ENCODE data around the gene MED12L.

Gene MED12L

DNA sequence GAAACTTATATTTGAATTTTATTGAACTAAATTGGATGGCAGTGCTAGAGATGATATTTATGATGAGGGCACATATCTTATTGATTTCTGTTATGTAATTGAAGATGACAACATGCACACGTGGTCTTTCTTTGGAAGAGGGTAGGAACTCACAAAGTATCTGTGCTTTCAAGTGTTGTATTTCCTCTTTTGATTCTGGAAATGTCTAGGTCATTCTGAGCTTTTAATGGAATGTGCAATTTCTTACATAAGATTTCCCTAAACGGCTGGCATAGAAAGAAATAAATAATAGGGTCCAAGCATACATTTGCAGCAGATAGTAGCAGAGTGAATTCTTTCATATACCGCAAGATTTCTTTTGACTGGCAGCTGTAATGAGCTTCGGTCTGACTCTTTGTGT, 127.7 kb downstream of the MED12L start:
- no peak overlapping the region for H2AFZ ChIP-seq (ENCODE audit: low read length, unreplicated experiment)
- no peaks in the 10 kb centered on the region for H3K36me3 ChIP-seq (ENCODE audit: insufficient read depth, low read length)
- H3K4me1 ChIP-seq (ENCODE audit: control insufficient read depth, insufficient read depth, low read length, unreplicated experiment): peaks cover 9% of the 10 kb centered on the region
- H3K4me3 ChIP-seq (ENCODE audit: low read depth, low read length): no peak overlapping the region
- no peaks in the 10 kb centered on the region for H3K79me2 ChIP-seq (ENCODE audit: control insufficient read depth, insufficient read depth, low read length, unreplicated experiment)
- no peak overlapping the region for H3K27ac ChIP-seq (ENCODE audit: low read depth, low read length)
- H3K27me3 ChIP-seq (ENCODE audit: insufficient read depth, low read length): no peaks in the 10 kb centered on the region

GRCh38 chr3:151213881-151214280, 128.4 kb downstream of the MED12L start:
- Histone ChIP-seq H3K27ac (ENCODE audit: low read depth, low read length) (no peak overlapping the region), H3K4me1 (ENCODE audit: control insufficient read depth, insufficient read depth, low read length, unreplicated experiment) (peaks cover 12% of the 10 kb centered on the region), H3K27me3 (ENCODE audit: insufficient read depth, low read length) (no peaks in the 10 kb centered on the region), H2AFZ (ENCODE audit: low read length, unreplicated experiment) (no peak overlapping the region), H3K36me3 (ENCODE audit: insufficient read depth, low read length) (no peaks in the 10 kb centered on the region), H3K79me2 (ENCODE audit: control insufficient read depth, insufficient read depth, low read length, unreplicated experiment) (no peaks in the 10 kb centered on the region), H3K4me3 (ENCODE audit: low read depth, low read length) (no peak overlapping the region)

- H3K36me3 ChIP-seq (ENCODE audit: insufficient read depth, low read length): no peaks in the 10 kb centered on the region
- H3K4me1 ChIP-seq (ENCODE audit: control insufficient read depth, insufficient read depth, low read length, unreplicated experiment): peaks cover 18% of the 10 kb centered on the region
- H3K27ac ChIP-seq (ENCODE audit: low read depth, low read length): no peak overlapping the region
- H2AFZ ChIP-seq (ENCODE audit: low read length, unreplicated experiment): no peak overlapping the region
- H3K79me2 ChIP-seq (ENCODE audit: control insufficient read depth, insufficient read depth, low read length, unreplicated experiment): no peaks in the 10 kb centered on the region
- H3K4me3 ChIP-seq (ENCODE audit: low read depth, low read length): no peak overlapping the region
- no peaks in the 10 kb centered on the region for H3K27me3 ChIP-seq (ENCODE audit: insufficient read depth, low read length)
Observed at GRCh38 chr3:151214459-151214858, 129.0 kb downstream of the MED12L start.

DNA sequence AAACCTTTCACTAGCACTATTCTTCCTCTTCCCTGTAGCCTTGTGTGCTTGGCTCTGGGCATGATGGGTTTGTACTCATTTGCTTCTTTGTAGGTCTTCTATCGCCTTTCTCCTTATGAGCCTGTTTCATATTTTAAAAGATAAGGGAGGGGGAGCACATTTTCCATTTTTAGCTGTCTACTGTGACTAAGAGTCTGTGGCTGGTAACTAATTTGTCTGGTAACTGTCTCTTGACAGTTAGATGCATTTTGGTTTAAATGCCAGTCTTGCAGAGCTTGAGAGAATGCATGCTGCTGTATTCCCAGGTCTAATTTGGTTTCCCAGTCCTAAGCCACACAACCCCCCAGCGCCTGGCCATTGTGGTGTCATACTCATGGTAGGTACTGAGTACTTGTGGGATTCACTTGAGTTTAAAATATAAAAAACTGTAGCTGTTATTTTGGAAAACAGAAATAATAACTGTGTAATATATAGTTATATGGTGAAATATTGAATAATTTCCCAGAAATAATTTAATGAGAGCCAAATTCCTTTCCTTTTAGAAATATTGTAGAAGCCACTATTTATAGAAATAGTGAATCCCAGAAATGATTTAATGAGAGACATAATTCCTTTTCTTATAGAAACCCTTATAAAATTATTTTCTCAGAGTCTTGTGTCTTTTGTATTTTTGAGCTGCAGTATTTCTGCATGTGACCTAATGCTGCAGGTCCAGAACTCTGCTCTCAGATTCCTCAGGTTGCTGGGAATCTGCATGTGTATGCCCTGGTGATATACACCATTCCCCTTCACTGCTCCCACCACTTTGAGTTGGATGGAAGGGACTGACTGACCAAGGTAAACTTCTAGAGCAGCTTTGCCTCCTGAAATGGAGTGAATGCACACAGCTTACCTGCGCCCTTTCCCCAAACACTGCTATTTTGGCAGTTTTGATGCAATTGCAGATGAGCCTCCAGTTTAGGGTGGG, 131.5 kb downstream of the MED12L start:
- Histone ChIP-seq H3K4me3 (ENCODE audit: low read depth, low read length) (no peak overlapping the region), H3K79me2 (ENCODE audit: control insufficient read depth, insufficient read depth, low read length, unreplicated experiment) (no peaks in the 10 kb centered on the region), H3K36me3 (ENCODE audit: insufficient read depth, low read length) (no peaks in the 10 kb centered on the region), H3K27ac (ENCODE audit: low read depth, low read length) (no peak overlapping the region), H2AFZ (ENCODE audit: low read length, unreplicated experiment) (no peak overlapping the region), H3K27me3 (ENCODE audit: insufficient read depth, low read length) (no peaks in the 10 kb centered on the region), H3K4me1 (ENCODE audit: control insufficient read depth, insufficient read depth, low read length, unreplicated experiment) (peaks cover 12% of the 10 kb centered on the region)

GRCh38 chr3:151218136-151218535, 132.7 kb downstream of the MED12L start:
- H2AFZ ChIP-seq (ENCODE audit: low read length, unreplicated experiment): no peak overlapping the region

DNA sequence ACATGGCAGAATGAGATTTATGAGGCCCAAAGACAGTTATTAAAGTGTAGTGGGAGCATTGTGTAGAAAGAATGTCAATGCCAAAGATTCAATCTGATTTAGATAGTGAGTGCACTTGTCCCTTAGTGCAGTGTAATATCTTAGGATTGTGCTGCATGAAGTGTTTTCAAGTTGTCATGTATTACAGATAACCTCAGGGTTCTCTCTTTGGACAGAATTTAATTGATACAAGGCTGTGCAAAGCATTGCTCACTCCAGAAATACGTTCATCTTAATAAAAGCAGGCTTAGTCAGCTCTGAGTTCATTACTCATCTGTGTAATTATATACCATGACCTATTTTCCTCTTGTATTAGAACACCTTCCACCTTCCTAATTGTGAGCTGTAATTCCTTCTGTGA, 133.6 kb downstream of the MED12L start:
- Histone ChIP-seq H3K79me2 (ENCODE audit: control insufficient read depth, insufficient read depth, low read length, unreplicated experiment) (no peaks in the 10 kb centered on the region), H3K36me3 (ENCODE audit: insufficient read depth, low read length) (no peaks in the 10 kb centered on the region), H3K4me1 (ENCODE audit: control insufficient read depth, insufficient read depth, low read length, unreplicated experiment) (peaks cover 12% of the 10 kb centered on the region), H2AFZ (ENCODE audit: low read length, unreplicated experiment) (peak overlapping the region; percentile 30), H3K4me3 (ENCODE audit: low read depth, low read length) (no peak overlapping the region), H3K27ac (ENCODE audit: low read depth, low read length) (peak overlapping the region; percentile 8; the same call in 1 of the 2 replicates), H3K27me3 (ENCODE audit: insufficient read depth, low read length) (no peaks in the 10 kb centered on the region)

More at GRCh38 chr3:151218136-151218535, 132.7 kb downstream of the MED12L start:
- H3K4me1 ChIP-seq (ENCODE audit: control insufficient read depth, insufficient read depth, low read length, unreplicated experiment): peaks cover 12% of the 10 kb centered on the region
- no peaks in the 10 kb centered on the region for H3K27me3 ChIP-seq (ENCODE audit: insufficient read depth, low read length)
- H3K27ac ChIP-seq (ENCODE audit: low read depth, low read length): no peak overlapping the region
- no peaks in the 10 kb centered on the region for H3K79me2 ChIP-seq (ENCODE audit: control insufficient read depth, insufficient read depth, low read length, unreplicated experiment)
- H3K4me3 ChIP-seq (ENCODE audit: low read depth, low read length): no peak overlapping the region
- H3K36me3 ChIP-seq (ENCODE audit: insufficient read depth, low read length): no peaks in the 10 kb centered on the region

- Histone ChIP-seq H2AFZ (ENCODE audit: low read length, unreplicated experiment) (no peak overlapping the region), H3K79me2 (ENCODE audit: control insufficient read depth, insufficient read depth, low read length, unreplicated experiment) (no peaks in the 10 kb centered on the region), H3K4me3 (ENCODE audit: low read depth, low read length) (no peak overlapping the region), H3K4me1 (ENCODE audit: control insufficient read depth, insufficient read depth, low read length, unreplicated experiment) (peaks cover 38% of the 10 kb centered on the region), H3K36me3 (ENCODE audit: insufficient read depth, low read length) (no peaks in the 10 kb centered on the region), H3K27me3 (ENCODE audit: insufficient read depth, low read length) (no peaks in the 10 kb centered on the region), H3K27ac (ENCODE audit: low read depth, low read length) (no peak overlapping the region)
Observed at GRCh38 chr3:151224268-151224866, 138.9 kb downstream of the MED12L start.

- Histone ChIP-seq H3K27me3 (ENCODE audit: insufficient read depth, low read length) (no peaks in the 10 kb centered on the region), H3K27ac (ENCODE audit: low read depth, low read length) (peak overlapping the region; percentile 93), H3K36me3 (ENCODE audit: insufficient read depth, low read length) (no peaks in the 10 kb centered on the region), H2AFZ (ENCODE audit: low read length, unreplicated experiment) (peak overlapping the region; percentile 67), H3K4me3 (ENCODE audit: low read depth, low read length) (no peak overlapping the region; the same call in 1 of the 2 replicates), H3K4me1 (ENCODE audit: control insufficient read depth, insufficient read depth, low read length, unreplicated experiment) (peaks cover 36% of the 10 kb centered on the region), H3K79me2 (ENCODE audit: control insufficient read depth, insufficient read depth, low read length, unreplicated experiment) (no peaks in the 10 kb centered on the region)
Observed at GRCh38 chr3:151225040-151225975, 139.8 kb downstream of the MED12L start.

- H3K27ac ChIP-seq (ENCODE audit: low read depth, low read length): peak overlapping the region; percentile 93
Observed at GRCh38 chr3:151226088-151226563, 140.7 kb downstream of the MED12L start.

GRCh38 chr3:151226825-151227224, 141.4 kb downstream of the MED12L start:
- H3K4me3 ChIP-seq (ENCODE audit: low read depth, low read length): no peak overlapping the region
- no peaks in the 10 kb centered on the region for H3K36me3 ChIP-seq (ENCODE audit: insufficient read depth, low read length)
- H2AFZ ChIP-seq (ENCODE audit: low read length, unreplicated experiment): no peak overlapping the region
- peak overlapping the region; percentile 93 for H3K27ac ChIP-seq (ENCODE audit: low read depth, low read length)
- H3K79me2 ChIP-seq (ENCODE audit: control insufficient read depth, insufficient read depth, low read length, unreplicated experiment): no peaks in the 10 kb centered on the region
- H3K27me3 ChIP-seq (ENCODE audit: insufficient read depth, low read length): no peaks in the 10 kb centered on the region
- peaks cover 36% of the 10 kb centered on the region for H3K4me1 ChIP-seq (ENCODE audit: control insufficient read depth, insufficient read depth, low read length, unreplicated experiment)

More at GRCh38 chr3:151226088-151226563, 140.7 kb downstream of the MED12L start:
- Histone ChIP-seq H2AFZ (ENCODE audit: low read length, unreplicated experiment) (peak overlapping the region; percentile 67), H3K27me3 (ENCODE audit: insufficient read depth, low read length) (no peaks in the 10 kb centered on the region), H3K36me3 (ENCODE audit: insufficient read depth, low read length) (no peaks in the 10 kb centered on the region), H3K4me3 (ENCODE audit: low read depth, low read length) (peak overlapping the region; percentile 26; the same call in 1 of the 2 replicates), H3K4me1 (ENCODE audit: control insufficient read depth, insufficient read depth, low read length, unreplicated experiment) (peaks cover 36% of the 10 kb centered on the region), H3K79me2 (ENCODE audit: control insufficient read depth, insufficient read depth, low read length, unreplicated experiment) (no peaks in the 10 kb centered on the region)

Measured in ACC112 (cell line).